IPS DF 4.7 (cell line): ENCODE measurements around the gene SNX30.

Experiments
- DNase-seq: peaks from one replicate; pipeline ENCODE4 v3.0.0-alpha.2; 2013; ENCODE audit warnings: low spot score; ENCODE audit errors: extremely low read depth

The SNX30 gene

GRCh38 chr9:112854657-112855056, 104.1 kb downstream of the SNX30 start:
- no peak for DNase-seq

DNA sequence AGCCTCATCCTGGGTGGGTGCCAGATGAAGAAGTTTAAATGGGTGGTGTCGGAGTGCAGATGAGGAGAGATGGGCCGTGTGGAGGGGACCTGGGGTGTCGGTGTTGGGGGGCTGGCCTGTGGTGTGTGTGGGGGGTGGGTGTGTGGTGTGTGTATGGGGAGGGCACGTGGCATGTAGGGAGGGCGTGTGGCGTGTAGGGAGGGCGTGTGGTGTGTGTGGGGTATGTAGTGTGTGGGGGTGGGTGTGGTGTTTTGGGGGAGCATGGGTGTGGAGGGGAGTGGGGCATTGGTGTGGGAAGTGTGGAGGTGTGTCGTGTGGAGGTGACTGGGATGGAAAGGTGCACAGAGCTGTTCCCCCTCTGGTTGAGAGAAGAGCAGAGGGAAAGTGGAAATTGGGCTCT, 105.6 kb downstream of the SNX30 start:
- no peak for DNase-seq

- no peak for DNase-seq
These were observed 106.3 kb downstream of the SNX30 start for GRCh38 chr9:112856843-112857242.

DNA sequence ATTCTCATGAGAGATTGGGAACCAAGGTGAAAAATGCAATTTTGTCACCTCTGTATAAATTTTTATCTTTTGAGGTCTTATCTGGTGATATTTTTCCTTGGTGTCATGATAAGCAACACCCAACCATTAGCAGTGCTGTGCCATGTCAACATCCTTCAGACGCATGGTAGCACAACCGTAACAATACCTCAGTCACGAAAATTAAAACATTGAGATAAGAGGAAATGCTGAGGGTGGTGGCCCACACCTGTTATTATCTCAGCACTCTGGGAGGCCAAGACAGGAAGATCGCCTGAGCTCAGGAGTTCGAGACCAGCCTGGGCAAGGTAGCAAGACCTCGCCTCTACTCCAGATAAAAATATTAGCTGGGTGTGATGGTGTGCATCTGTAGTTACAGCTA, 107.4 kb downstream of the SNX30 start:
- no peak for DNase-seq

- no peak for DNase-seq
These were observed 108.1 kb downstream of the SNX30 start for GRCh38 chr9:112858625-112859147.

DNA sequence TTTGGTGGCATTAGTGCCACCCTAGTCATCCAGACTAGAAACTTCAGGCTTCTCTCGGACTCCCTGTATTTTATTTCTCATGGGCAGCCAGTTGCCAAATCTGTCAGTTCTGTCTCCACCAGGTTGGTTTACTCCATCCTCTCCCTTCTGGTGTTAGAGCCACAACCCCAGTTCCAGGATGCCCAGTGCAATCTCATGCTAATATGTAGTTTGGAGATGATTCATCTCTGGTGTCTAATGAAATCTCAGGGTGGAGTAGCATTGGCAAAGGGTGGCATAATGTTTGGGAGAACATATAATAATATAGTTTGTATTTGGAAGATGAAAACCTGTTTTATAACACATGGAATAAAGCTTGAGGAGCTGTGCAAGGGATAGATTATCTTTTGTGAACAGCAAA, 109.9 kb downstream of the SNX30 start:
- no peak for DNase-seq

DNA sequence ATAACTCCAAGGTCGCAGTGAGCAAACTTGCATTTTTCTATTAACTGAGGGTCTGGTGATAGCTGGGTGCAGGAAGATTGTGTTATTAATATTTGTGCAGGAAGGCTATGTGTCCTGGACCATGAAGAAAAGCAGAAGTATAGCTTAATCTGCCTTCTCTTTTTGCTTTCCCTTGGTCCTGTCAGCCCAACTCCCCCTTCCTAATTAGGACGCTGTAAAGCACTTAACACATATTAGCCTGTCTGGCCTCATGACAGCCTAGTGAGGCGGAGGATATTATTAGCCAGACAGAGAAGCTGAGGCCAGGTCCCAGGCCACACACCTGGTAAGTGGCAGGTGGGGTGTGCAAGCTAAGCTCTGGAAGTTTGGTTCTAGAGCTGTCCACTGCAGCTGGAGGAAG, 110.6 kb downstream of the SNX30 start:
- no peak for DNase-seq

GRCh38 chr9:112861638-112862555, 111.3 kb downstream of the SNX30 start:
- DNase-seq = no peak

- no peak for DNase-seq
These were observed 112.7 kb downstream of the SNX30 start for GRCh38 chr9:112863214-112863613.

GRCh38 chr9:112863746-112864145, 113.2 kb downstream of the SNX30 start:
- DNase-seq = no peak

DNA sequence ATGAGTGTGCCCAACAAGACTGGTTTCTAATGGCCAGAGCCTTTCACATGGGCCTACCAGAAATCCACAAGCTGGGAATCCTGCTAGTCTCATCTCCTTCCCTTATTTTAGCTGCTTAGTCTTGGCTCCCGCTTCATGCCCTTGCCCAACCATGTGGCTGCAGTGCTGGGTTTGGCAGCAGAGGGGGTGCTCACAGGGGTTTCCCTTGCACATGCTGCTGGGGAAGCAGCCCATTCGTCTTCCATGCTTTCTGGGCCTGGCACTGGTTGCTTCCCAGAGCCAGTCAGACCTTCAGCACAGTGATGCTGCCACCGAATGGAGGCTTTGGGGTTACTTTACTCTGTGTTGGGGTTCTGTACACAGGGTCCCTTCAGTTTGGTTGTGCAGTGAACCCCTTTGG, 113.8 kb downstream of the SNX30 start:
- DNase-seq = no peak

DNA sequence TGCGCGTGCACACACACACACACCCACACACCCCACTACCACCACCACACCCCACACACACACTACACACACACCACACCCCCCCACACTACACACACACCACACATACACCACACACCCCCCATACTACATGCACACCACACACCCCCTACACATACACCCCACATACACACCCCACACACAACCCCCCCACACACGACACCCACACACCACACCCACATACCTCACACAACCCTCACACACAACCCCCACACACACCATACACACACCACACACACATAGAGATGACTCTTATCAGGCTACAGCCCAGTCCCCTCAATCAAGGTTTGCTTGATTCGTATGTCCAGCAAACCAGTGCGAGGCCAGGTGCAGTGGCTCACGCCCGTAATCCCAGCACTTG, 114.4 kb downstream of the SNX30 start:
- DNase-seq = no peak

- DNase-seq = no peak
These were observed 116.2 kb downstream of the SNX30 start for GRCh38 chr9:112866662-112867274.

DNA sequence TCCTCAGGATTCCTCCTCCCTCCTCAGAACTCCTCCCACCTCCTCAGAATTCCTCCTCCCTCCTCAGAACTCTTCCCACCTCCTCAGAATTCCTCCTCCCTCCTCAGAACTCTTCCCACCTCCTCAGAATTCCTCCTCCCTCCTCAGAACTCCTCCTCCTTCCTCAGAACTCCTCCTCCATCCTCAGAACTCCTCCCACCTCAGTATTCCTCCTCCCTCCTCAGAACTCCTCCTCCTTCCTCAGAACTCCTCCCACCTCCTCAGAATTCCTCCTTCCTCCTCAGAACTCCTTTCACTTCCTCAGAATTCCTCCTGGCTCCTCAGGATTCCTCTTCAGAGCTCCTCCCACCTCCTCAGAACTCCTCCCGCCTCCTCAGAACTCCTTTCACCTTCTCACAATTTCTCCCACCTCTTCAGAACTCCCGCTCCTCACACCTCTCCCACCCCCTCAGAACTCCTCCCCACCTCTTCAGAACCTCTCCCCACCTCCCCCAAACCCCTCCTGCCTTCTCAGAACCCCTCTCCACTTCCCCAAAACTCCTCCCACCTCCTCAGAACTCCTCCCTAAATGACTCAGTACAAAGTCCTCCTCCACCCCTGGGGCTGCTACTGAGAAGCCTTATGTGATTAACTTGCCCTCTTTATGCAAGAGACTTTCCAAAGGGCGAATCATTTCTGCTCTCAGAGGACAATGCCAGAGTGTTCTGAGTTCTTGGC, 116.9 kb downstream of the SNX30 start:
- peak; percentile 51 for DNase-seq

DNA sequence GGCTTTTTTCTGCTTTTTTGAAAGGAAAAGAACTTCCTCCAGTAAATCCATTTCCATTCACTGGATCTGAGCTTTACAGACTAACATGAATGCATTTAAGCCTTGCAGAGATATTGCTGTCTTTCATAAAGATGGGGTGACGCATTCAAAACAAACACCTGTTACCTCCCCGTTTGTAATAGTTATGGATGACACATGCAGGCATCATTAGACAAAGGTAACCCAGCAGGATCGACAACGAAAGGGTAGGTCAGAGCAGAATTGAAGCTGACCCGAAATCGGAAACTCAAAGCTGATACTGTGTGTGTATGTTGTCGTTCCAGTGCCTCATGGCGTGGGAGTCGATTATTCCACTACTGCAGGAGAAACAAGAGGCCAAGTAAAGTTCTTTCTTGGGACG, 117.9 kb downstream of the SNX30 start:
- no peak for DNase-seq

DNA sequence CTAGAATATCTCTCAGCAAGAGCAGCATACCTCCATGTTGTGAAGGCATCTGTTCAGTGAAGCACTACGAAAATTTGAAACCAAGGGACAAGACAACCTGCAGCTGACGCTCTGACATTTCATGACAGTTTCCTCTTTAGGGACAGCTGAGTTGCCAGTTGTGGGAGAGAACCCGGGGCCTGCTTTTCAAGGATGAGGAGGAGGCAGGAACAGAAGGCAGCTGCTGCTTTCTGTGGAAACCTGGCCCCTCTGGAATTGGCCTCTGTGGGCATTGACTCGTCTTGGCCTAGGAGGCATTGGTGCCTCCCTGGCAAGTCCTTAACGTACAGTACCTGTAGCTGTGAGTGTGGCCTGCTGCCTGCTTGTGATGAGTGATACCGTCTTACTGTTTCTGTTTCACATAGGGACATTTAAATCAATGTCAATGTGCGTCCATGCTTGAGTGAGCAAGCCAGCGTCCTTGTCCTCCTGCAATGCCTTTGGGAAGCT, 118.5 kb downstream of the SNX30 start:
- no peak for DNase-seq

- DNase-seq = no peak
These were observed 119.4 kb downstream of the SNX30 start for GRCh38 chr9:112869917-112870316.

DNA sequence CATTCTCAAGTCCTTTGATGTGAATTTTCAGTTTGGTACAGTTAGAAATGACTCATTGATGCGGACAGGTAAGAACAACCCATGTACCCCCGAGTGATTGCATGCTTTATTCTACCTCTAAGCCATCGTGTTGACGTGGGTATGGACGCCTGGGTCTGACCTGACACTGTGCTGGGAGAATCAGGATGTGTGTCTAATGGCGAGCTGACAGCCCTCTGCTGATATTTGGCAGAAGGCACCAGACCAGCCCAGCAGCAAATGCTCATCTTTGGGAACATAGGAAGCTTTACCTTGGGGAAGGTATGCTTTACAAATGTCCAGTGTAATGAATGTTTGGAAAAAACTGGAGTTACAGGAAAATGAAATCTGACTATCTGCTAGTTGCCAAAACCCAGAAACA, 120.0 kb downstream of the SNX30 start:
- no peak for DNase-seq

DNA sequence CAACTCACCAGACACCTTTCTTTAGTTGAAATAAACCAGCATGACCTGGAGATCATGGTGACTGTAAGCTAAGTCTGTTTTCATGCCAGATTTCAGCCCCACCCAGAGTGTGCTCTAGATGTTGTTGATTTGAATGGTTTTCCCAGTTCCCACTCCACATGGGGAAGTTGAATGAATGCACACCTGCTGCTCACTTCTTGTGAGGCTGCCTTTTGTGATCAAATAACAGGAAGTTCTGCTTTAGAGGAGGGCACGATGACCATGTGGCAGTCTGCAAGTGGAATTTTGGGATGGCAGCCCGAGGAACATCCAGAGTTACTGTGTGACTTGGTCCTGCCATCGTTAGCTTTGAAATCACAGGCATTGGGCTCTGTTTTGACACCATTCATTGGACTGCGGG, 121.5 kb downstream of the SNX30 start:
- no peak for DNase-seq

- no peak for DNase-seq
These were observed 123.3 kb downstream of the SNX30 start for GRCh38 chr9:112873773-112874405.

- no peak for DNase-seq
These were observed 128.2 kb downstream of the SNX30 start for GRCh38 chr9:112878752-112879151.
